ENCODE results near the gene GGA1. TPM values are rescaled to one million over a fixed set of nuclear protein-coding genes. Genes with fewer than 3 reads are reported as not detected.
"Not testable (repeated sequence)": the region's sequence is repeated elsewhere in the genome, so short reads cannot be mapped to it uniquely, and the experiment has no call there.

Gene GGA1
- total RNA-seq, 4 donors from 2014 or later, result 46.2 to 90.5 (median 60.4) TPM

GRCh38 chr22:37582526-37582925 is 26.1 kb upstream of the GGA1 start:
- intact Hi-C loops (cut with DNase I), result no loop called here

GRCh38 chr22:37588546-37589215 is 20.0 kb upstream of the GGA1 start:
- no peak for TF ChIP-seq POLR2A (IDR thresholded peaks at IDR 0.05)
- TF ChIP-seq CTCF (IDR thresholded peaks at IDR 0.05), result no peak
- peak; percentile 48 to 87 for DNase-seq
- Histone ChIP-seq H3K27ac (peak overlapping the region in 2 of 3 donors; percentile 2 to 38), H3K27me3 (no peaks in the 10 kb centered on the region), H3K4me1 (peaks cover 5 to 19% of the 10 kb centered on the region in 2 donors), H3K36me3 (no peaks in the 10 kb centered on the region), H3K9me3 (no peaks in the 10 kb centered on the region), H3K4me3 (replicated peaks in 1 of 3) (no peak overlapping the region)
- 47 to 52% methylated on average over 7 to 11 of the region's 11 CpGs for WGBS, 2 donors
- intact Hi-C loops (cut with DNase I), result no loop called here

More at GRCh38 chr22:37582526-37582925, 26.1 kb upstream of the GGA1 start:
- no peak overlapping the region for H3K4me3 ChIP-seq (replicated peaks in 1 of 3)
- H3K4me1 ChIP-seq, result peaks cover 0 to 3% of the 10 kb centered on the region in 2 donors
- H3K27me3 ChIP-seq, result no peaks in the 10 kb centered on the region
- no peaks in the 10 kb centered on the region for H3K36me3 ChIP-seq
- TF ChIP-seq POLR2A (IDR thresholded peaks at IDR 0.05) (no peak), CTCF (IDR thresholded peaks at IDR 0.05) (no peak)
- DNase-seq, result no peak
- WGBS, 2 donors, result 84 to 95% methylated on average over 4 of the region's 4 CpGs
- no peaks in the 10 kb centered on the region for H3K9me3 ChIP-seq
- H3K27ac ChIP-seq, result no peak overlapping the region

GRCh38 chr22:37589636-37590035 is 19.0 kb upstream of the GGA1 start:
- Histone ChIP-seq H3K36me3 (no peaks in the 10 kb centered on the region), H3K4me3 (replicated peaks in 1 of 3) (no peak overlapping the region), H3K27ac (no peak overlapping the region), H3K27me3 (no peaks in the 10 kb centered on the region), H3K9me3 (no peaks in the 10 kb centered on the region), H3K4me1 (peaks cover 5 to 19% of the 10 kb centered on the region in 2 donors)
- no peak for DNase-seq
- intact Hi-C loops (cut with DNase I), result loop anchor here (10.0 kb wide), 2 partner anchors 45 to 275 kb away; no protein-coding TSS in a partner anchor
- 90% methylated on average over 5 of the region's 5 CpGs for WGBS, 2 donors
- TF ChIP-seq CTCF (IDR thresholded peaks at IDR 0.05) (no peak), POLR2A (IDR thresholded peaks at IDR 0.05) (no peak)

GRCh38 chr22:37591081-37591480 is 17.6 kb upstream of the GGA1 start:
- not testable (repeated sequence) for H3K27me3 ChIP-seq; DNase-seq; H3K4me3 ChIP-seq (replicated peaks in 1 of 3); H3K27ac ChIP-seq; H3K36me3 ChIP-seq; H3K9me3 ChIP-seq
- intact Hi-C loops (cut with DNase I), result loop anchor here (10.0 kb wide), 2 partner anchors 46 to 276 kb away; no protein-coding TSS in a partner anchor
- H3K4me1 ChIP-seq, result peaks cover 5 to 19% of the 10 kb centered on the region in 2 donors
- WGBS, 2 donors, result 92 to 95% methylated on average over 6 of the region's 6 CpGs

- WGBS, 2 donors, result 51 to 54% methylated on average over 12 of the region's 12 CpGs
- no peaks in the 10 kb centered on the region for H3K27me3 ChIP-seq
- no peak for TF ChIP-seq CTCF (IDR thresholded peaks at IDR 0.05)
- TF ChIP-seq POLR2A (IDR thresholded peaks at IDR 0.05), result no peak
- DNase-seq, result no peak
- no peaks in the 10 kb centered on the region for H3K36me3 ChIP-seq
- H3K4me1 ChIP-seq, result peaks cover 5 to 19% of the 10 kb centered on the region in 2 donors
- H3K27ac ChIP-seq, result no peak overlapping the region
- H3K9me3 ChIP-seq, result no peaks in the 10 kb centered on the region
- H3K4me3 ChIP-seq (replicated peaks in 1 of 3), result no peak overlapping the region
- intact Hi-C loops (cut with DNase I), result loop anchor here (10.0 kb wide), 2 partner anchors 47 to 277 kb away; no protein-coding TSS in a partner anchor
These were observed 16.7 kb upstream of the GGA1 start for GRCh38 chr22:37591823-37592404.

Measured in thyroid gland (tissue), 4 donors.